Measurements from ENCODE around the gene ABCB10. TPM values are rescaled to one million over a fixed set of nuclear protein-coding genes. Genes with fewer than 3 reads are reported as not detected.

The ABCB10 gene
- total RNA-seq, 2 donors from 2014 or later = 14.6 to 18.1 TPM

DNA sequence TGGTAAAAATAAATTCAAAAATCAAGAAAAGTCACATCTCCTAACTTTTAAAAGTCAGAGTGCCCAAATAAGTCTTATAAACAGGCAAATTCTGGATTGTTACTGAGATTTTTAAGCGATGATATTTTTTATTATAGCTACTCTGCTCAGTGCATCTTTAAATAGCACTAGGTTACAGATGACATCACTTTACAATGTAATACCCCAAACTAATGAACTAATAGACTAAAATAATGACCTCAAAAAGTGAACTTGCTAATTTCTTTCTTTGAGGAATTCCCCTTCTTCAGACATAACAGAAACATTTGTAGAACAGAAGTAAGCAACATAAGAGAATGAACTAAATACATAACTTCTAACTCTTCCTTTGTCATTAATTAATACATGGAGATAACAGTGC, 91.6 kb downstream of the ABCB10 start:
- H3K4me3 Mint-ChIP-seq = no peak overlapping the region
- no peaks in the 10 kb centered on the region for H3K4me1 ChIP-seq (ENCODE audit: control insufficient read depth, insufficient read depth, low read length)
- H3K9me3 ChIP-seq (ENCODE audit: control insufficient read depth, low read length) = no peaks in the 10 kb centered on the region
- no peak for DNase-seq
- peaks cover 5% of the 10 kb centered on the region for H3K4me1 Mint-ChIP-seq
- H3K27me3 ChIP-seq (ENCODE audit: control insufficient read depth, insufficient read depth, low read length, poor library complexity, severe bottlenecking) = no peaks in the 10 kb centered on the region
- H3K27ac ChIP-seq (ENCODE audit: low read depth, low read length) = no peak overlapping the region
- H3K9me3 Mint-ChIP-seq = no peaks in the 10 kb centered on the region
- peaks cover 87% of the 10 kb centered on the region for H3K36me3 ChIP-seq (ENCODE audit: control insufficient read depth, insufficient read depth, low read length)
- TF ChIP-seq, protein P1, sequence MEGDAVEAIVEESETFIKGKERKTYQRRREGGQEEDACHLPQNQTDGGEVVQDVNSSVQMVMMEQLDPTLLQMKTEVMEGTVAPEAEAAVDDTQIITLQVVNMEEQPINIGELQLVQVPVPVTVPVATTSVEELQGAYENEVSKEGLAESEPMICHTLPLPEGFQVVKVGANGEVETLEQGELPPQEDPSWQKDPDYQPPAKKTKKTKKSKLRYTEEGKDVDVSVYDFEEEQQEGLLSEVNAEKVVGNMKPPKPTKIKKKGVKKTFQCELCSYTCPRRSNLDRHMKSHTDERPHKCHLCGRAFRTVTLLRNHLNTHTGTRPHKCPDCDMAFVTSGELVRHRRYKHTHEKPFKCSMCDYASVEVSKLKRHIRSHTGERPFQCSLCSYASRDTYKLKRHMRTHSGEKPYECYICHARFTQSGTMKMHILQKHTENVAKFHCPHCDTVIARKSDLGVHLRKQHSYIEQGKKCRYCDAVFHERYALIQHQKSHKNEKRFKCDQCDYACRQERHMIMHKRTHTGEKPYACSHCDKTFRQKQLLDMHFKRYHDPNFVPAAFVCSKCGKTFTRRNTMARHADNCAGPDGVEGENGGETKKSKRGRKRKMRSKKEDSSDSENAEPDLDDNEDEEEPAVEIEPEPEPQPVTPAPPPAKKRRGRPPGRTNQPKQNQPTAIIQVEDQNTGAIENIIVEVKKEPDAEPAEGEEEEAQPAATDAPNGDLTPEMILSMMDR (conservative IDR thresholded peaks at IDR 0.05) = no peak
- H3K27ac Mint-ChIP-seq = peak overlapping the region; percentile 14
- H3K36me3 Mint-ChIP-seq (ENCODE audit: low read depth) = peaks cover 80% of the 10 kb centered on the region
- 100% methylated on average over 1 of the region's 1 CpG for WGBS, 2 experiments (ENCODE audit: insufficient coverage in 1 of 2, insufficient read length in 1 of 2)
- H3K4me3 ChIP-seq (ENCODE audit: low read length) = no peak overlapping the region
- no peak overlapping the region for H3K9ac ChIP-seq (ENCODE audit: extremely low read depth, low read length, poor library complexity, severe bottlenecking)
- H3K27me3 Mint-ChIP-seq (ENCODE audit: insufficient read depth) = no peaks in the 10 kb centered on the region

Other genes with a start within 250 kb of the ABCB10 start
- 10 to 100 TPM in 1 of 2 donors, 1 to 10 TPM in 1; 9.3 to 10.9 TPM for gene CCSAP, start 215.7 kb downstream of the ABCB10 start, total RNA-seq
- gene ACTA1, start 124.6 kb downstream of the ABCB10 start, total RNA-seq = 10 to 100 TPM in 1 of 2 donors, 1 to 10 TPM in 1; 8.2 to 17.3 TPM
- gene NUP133, start 50.4 kb downstream of the ABCB10 start, total RNA-seq = 10 to 100 TPM; 67.8 to 68.4 TPM
- gene TAF5L, start 67.4 kb upstream of the ABCB10 start, total RNA-seq = 10 to 100 TPM; 13.1 to 17.7 TPM
- 10 to 100 TPM; 18.6 to 20.3 TPM for gene URB2, start 67.5 kb upstream of the ABCB10 start, total RNA-seq